HepG2 (cell line): ENCODE results near the gene PSMD5. TPM values are rescaled to one million over a fixed set of nuclear protein-coding genes. Genes with fewer than 3 reads are reported as not detected.

ENCODE experiments used
- ATAC-seq: fragments of 200-7000 bp; cut with Tn5 transposase; 3 replicates; pipeline ENCODE4 v1.9.1; 2020; ENCODE audit warnings: mild to moderate bottlenecking, moderate library complexity
- BruUV-seq: library from RNA; stranded (reverse); fragments of 400-500 nt; replicated peaks from 2 replicates; lab custom pipeline; 2021; lab: Mats Ljungman, UMichigan
- CTCF ChIA-PET: fragments of 300-600 bp; formaldehyde crosslinking; extraction: SDS; loops from one replicate; lab custom pipeline; 2021; ENCODE audit warnings: low total read pairs, inconsistent platforms, low intra/inter-chr PET ratio; lab: Yijun Ruan, JAX
- POLR2A ChIA-PET: fragments of 350-600 bp; sonication (Branson Sonifier 250); formaldehyde crosslinking; loops from one replicate; lab custom pipeline; 2020; ENCODE audit warnings: antibody characterized with exemption, inconsistent platforms; lab: Yijun Ruan, JAX
- DNase-seq: peaks from one replicate; pipeline ENCODE4 v3.0.0-alpha.2; 2015; ENCODE audit warnings: low spot score
- FAIRE-seq: peaks from 3 replicates; lab custom pipeline; 2011; peaks lifted over from hg19 to GRCh38; lab: Jason Lieb, UNC
- H2AFZ ChIP-seq: one replicate; pipeline ENCODE4 v1.6.1; 2011; ENCODE audit warnings: low read length, inconsistent platforms
- H3K27ac ChIP-seq: fragments of 300-600 bp; 3 replicates; pipeline ENCODE4 v1.8.0; 2011; ENCODE audit warnings: mixed run types, mild to moderate bottlenecking, mixed read lengths, low read length, inconsistent platforms; ENCODE audit not compliant: insufficient read depth; ENCODE audit errors: extremely low read length
- H3K27me3 ChIP-seq, 2 experiments: fragments of 200-600 bp in 1 of 2; 2 replicates in 1 of 2; 3 replicates in 1 of 2; pipeline versions ENCODE4 v1.6.0 to v1.8.0; 2011; ENCODE audit warnings: low read length in 2 of 2, mild to moderate bottlenecking in 2 of 2, moderate library complexity in 2 of 2, inconsistent platforms in 1 of 2; ENCODE audit not compliant: insufficient read depth in 2 of 2, control insufficient read depth in 1 of 2
- H3K36me3 ChIP-seq, 2 experiments: fragments of 200-600 bp in 1 of 2; replicated peaks in 1 of 2; 2 replicates in 1 of 2; 3 replicates in 1 of 2; pipeline versions ENCODE4 v1.5.1 to v1.8.0; 2011; ENCODE audit warnings: low read length in 2 of 2, inconsistent platforms in 1 of 2; ENCODE audit not compliant: insufficient read depth in 2 of 2, control insufficient read depth in 1 of 2
- H3K4me1 ChIP-seq: 2 replicates; pipeline ENCODE4 v1.5.1; 2012; ENCODE audit warnings: low read length, inconsistent platforms; ENCODE audit not compliant: insufficient read depth
- H3K4me2 ChIP-seq: 2 replicates; pipeline ENCODE4 v1.6.0; 2011; ENCODE audit warnings: low read depth, low read length, inconsistent platforms
- H3K4me3 ChIP-seq, 3 experiments: fragments of 200-600 bp in 1 of 3; sonication (generic), shearing (Covaris generic) in 1 of 3; replicated peaks in 1 of 3; 2 replicates each; pipeline ENCODE4 v1.5.1; 2011 to 2016; ENCODE audit warnings: low read length in 3 of 3, inconsistent platforms in 2 of 3, low read depth in 2 of 3, mild to moderate bottlenecking in 2 of 3, control low read depth in 1 of 3, mixed read lengths in 1 of 3; ENCODE audit not compliant: insufficient read depth in 1 of 3
- H3K79me2 ChIP-seq: one replicate; pipeline ENCODE4 v1.6.1; 2011; ENCODE audit warnings: low read length, inconsistent platforms; ENCODE audit not compliant: insufficient read depth
- H3K9ac ChIP-seq: 2 replicates; pipeline ENCODE4 v1.6.0; 2011; ENCODE audit warnings: mild to moderate bottlenecking, low read depth, low read length, inconsistent platforms; ENCODE audit not compliant: insufficient read depth
- H3K9me3 ChIP-seq: 2 replicates; pipeline ENCODE4 v1.5.1; 2012; ENCODE audit warnings: mild to moderate bottlenecking, low read length
- H4K20me1 ChIP-seq: 2 replicates; pipeline ENCODE4 v1.6.0; 2011; ENCODE audit warnings: inconsistent platforms, mild to moderate bottlenecking, low read length, moderate library complexity; ENCODE audit not compliant: insufficient read depth
- CAMTA2 ChIP-seq: sonication (generic); formaldehyde crosslinking; IDR thresholded peaks from 2 replicates; pipeline ENCODE4 v1.4.0; 2020; ENCODE audit warnings: mild to moderate bottlenecking, missing genetic modification reagents, borderline replicate concordance
- IRX3 ChIP-seq: sonication (generic); formaldehyde crosslinking; IDR thresholded peaks from 2 replicates; pipeline ENCODE4 v1.8.1; 2023; ENCODE audit warnings: mild to moderate bottlenecking, low read depth, missing genetic modification reagents, borderline replicate concordance
- NCOA5 ChIP-seq: sonication (generic); formaldehyde crosslinking; IDR thresholded peaks from 2 replicates; pipeline ENCODE4 v1.4.0; 2020; ENCODE audit warnings: missing genetic modification reagents
- REL ChIP-seq: sonication (generic); formaldehyde crosslinking; conservative IDR thresholded peaks from 2 replicates; pipeline ENCODE4 v1.8.0; 2022; ENCODE audit warnings: mild to moderate bottlenecking, missing genetic modification reagents, moderate library complexity
- TBX2 ChIP-seq: sonication (generic); formaldehyde crosslinking; IDR thresholded peaks from 2 replicates; pipeline ENCODE4 v1.5.0; 2020; ENCODE audit warnings: missing genetic modification reagents, mild to moderate bottlenecking, borderline replicate concordance
- TCF7 ChIP-seq: sonication (generic); IDR thresholded peaks from 2 replicates; pipeline ENCODE4 v1.6.1; 2016; ENCODE audit warnings: antibody characterized with exemption, low read depth
- ZNF331 ChIP-seq: sonication (generic); formaldehyde crosslinking; IDR thresholded peaks from 2 replicates; pipeline ENCODE4 v1.4.0; 2020; ENCODE audit warnings: missing genetic modification reagents
- ZNF740 ChIP-seq: sonication (generic); formaldehyde crosslinking; IDR thresholded peaks from 2 replicates; pipeline ENCODE4 v1.4.0; 2020; ENCODE audit warnings: missing genetic modification reagents
- WGBS: methylation state at CpG from one replicate; pipeline ENCODE4 v1.1.6; 2017; ENCODE audit warnings: low lambda C conversion rate; 5-methylcytosine and 5-hydroxymethylcytosine counted together
- in situ Hi-C: cut with HindIII; loops from 2 replicates; pipeline ENCODE4 v1.10.0; 2017; ENCODE audit warnings: low pct_unique_long_range_greater_than_20kb; ENCODE audit not compliant: extremely low pct_ligation_motif_present
- intact Hi-C: fragments of 100-400 bp; cut with micrococcal nuclease; formaldehyde crosslinking; loops from one replicate; pipeline ENCODE4 v1.10.0; 2022; ENCODE audit not compliant: unreplicated experiment
- polyA plus RNA-seq, 8 experiments: library from polyadenylated mRNA; depleted of rRNA in 3 of 8; stranded (reverse) in 7 of 8; unstranded in 1 of 8; fragments of >200 nt; fragmentation: Illumina TruSeq in 4 of 8; extraction: Trizol in 4 of 8; gene quantifications; 2 replicates each; pipeline versions ENCODE4 v1.2.1 to v1.2.3, GENCODE V29; 2011 to 2016; ENCODE audit warnings: low read depth in 4 of 8, missing spikeins in 1 of 8, mixed read lengths in 1 of 8; ENCODE audit not compliant: insufficient read depth in 1 of 8
- total RNA-seq, 5 experiments: library from RNA; depleted of rRNA; stranded (reverse); fragments of >200 nt; fragmentation: Illumina TruSeq; extraction: Trizol; gene quantifications; 2 replicates each; pipeline ENCODE4 v1.2.3, GENCODE V29; 2016; ENCODE audit warnings: low read depth in 1 of 5

The PSMD5 gene
- total and polyA plus RNA-seq, 2 of the 13 experiments (the other 11 are each of a cell fraction or from before 2014, with no cell fraction given) = 12.7 to 18.1 TPM

- no TSS peak for BruUV-seq
Observed at GRCh38 chr9:120882935-120883607, 40.3 kb upstream of the PSMD5 start.

GRCh38 chr9:120879446-120879845, 36.7 kb upstream of the PSMD5 start:
- Histone ChIP-seq H3K4me2 (no peak overlapping the region), H3K27me3 (no peaks in the 10 kb centered on the region; a peak in 1 of 5 replicates), H4K20me1 (no peaks in the 10 kb centered on the region), H3K27ac (no peak overlapping the region), H2AFZ (no peak overlapping the region), H3K9me3 (no peaks in the 10 kb centered on the region), H3K4me3 (no peak overlapping the region), H3K36me3 (peaks cover 2 to 6% of the 10 kb centered on the region in 2 experiments; a peak in 2 of 5 replicates), H3K4me1 (peaks cover 46% of the 10 kb centered on the region), H3K9ac (no peak overlapping the region), H3K79me2 (peaks cover 14% of the 10 kb centered on the region)
- in situ Hi-C loops = no loop called here
- no peak for TF ChIP-seq ZNF331
- no peak for TF ChIP-seq NCOA5 (CRISPR knock-in tag)
- TF ChIP-seq IRX3 (CRISPR knock-in tag) = no peak
- no peak for TF ChIP-seq ZNF740 (CRISPR knock-in tag)
- TF ChIP-seq REL (CRISPR knock-in tag) = no peak
- intact Hi-C loops = loop anchor here (5.0 kb wide), 1 partner anchor 122 kb away; no protein-coding TSS in a partner anchor
- ChIA-PET CTCF (no interaction called here), POLR2A (no interaction called here)
- WGBS = 64% methylated on average over 6 of the region's 6 CpGs
- ATAC-seq (no peak), DNase-seq (no peak), FAIRE-seq (no peak)
- no TSS peak for BruUV-seq

More at GRCh38 chr9:120882935-120883607, 40.3 kb upstream of the PSMD5 start:
- Histone ChIP-seq H3K36me3 (no peaks in the 10 kb centered on the region), H4K20me1 (no peaks in the 10 kb centered on the region), H3K4me1 (peaks cover 24% of the 10 kb centered on the region), H3K4me3 (no peak overlapping the region; a peak in 1 of 6 replicates), H3K9me3 (no peaks in the 10 kb centered on the region), H3K27ac (no peak overlapping the region), H2AFZ (no peak overlapping the region), H3K27me3 (no peaks in the 10 kb centered on the region), H3K79me2 (no peaks in the 10 kb centered on the region), H3K9ac (no peak overlapping the region), H3K4me2 (0 out of 2 replicates have a peak overlapping the region, but pooled peaks have one; percentile 18)
- peak; percentile 45 for ATAC-seq
- WGBS = 23% methylated on average over 9 of the region's 10 CpGs
- in situ Hi-C loops = no loop called here
- CTCF ChIA-PET = no interaction called here
- POLR2A ChIA-PET = interaction anchor here (1.1 to 1.5 kb wide), 2 partner anchors 46 to 89 kb away, joined by 3 read pairs; partner anchors contain the start of gene FBXW2
- no peak for TF ChIP-seq TBX2
- no peak for TF ChIP-seq CAMTA2 (CRISPR knock-in tag)
- peak; percentile 23; the same call in 1 of the 2 replicates for TF ChIP-seq TCF7
- DNase-seq = no peak
- no peak for FAIRE-seq
- intact Hi-C loops = no loop called here
